Kidney epithelial cell (primary cell): ENCODE data around the gene MGAT2. TPM values are rescaled to one million over a fixed set of nuclear protein-coding genes. Genes with fewer than 3 reads are reported as not detected.

Experiments used
- DNase-seq: peaks from one replicate; pipeline ENCODE4 v3.0.0-alpha.2; 2010; ENCODE audit warnings: low read depth
- H3K27me3 ChIP-seq: 2 replicates; pipeline ENCODE4 v1.6.0; 2011; ENCODE audit warnings: low read length; ENCODE audit not compliant: control insufficient read depth, insufficient read depth
- H3K36me3 ChIP-seq: 2 replicates; pipeline ENCODE4 v1.5.1; 2011; ENCODE audit warnings: low read length; ENCODE audit not compliant: control insufficient read depth, insufficient read depth
- H3K4me3 ChIP-seq: 2 replicates; pipeline ENCODE4 v1.5.1; 2011; ENCODE audit warnings: low read depth, mild to moderate bottlenecking, control low read depth, low read length
- total RNA-seq: library from RNA; depleted of rRNA; stranded (reverse); fragments of >200 nt; gene quantifications from 2 replicates; pipeline ENCODE4 v1.2.3, GENCODE V29; 2015
- TF ChIP-seq, protein P1 (sequence below): IDR thresholded peaks from 2 replicates; pipeline ENCODE4 v1.5.1; 2011; ENCODE audit warnings: mild to moderate bottlenecking, moderate library complexity, low read length, control low read depth, inconsistent platforms; ENCODE audit not compliant: insufficient read depth, poor library complexity, severe bottlenecking

The MGAT2 gene
- total RNA-seq, 1 donor from 2014 or later, result 45.2 TPM

DNA sequence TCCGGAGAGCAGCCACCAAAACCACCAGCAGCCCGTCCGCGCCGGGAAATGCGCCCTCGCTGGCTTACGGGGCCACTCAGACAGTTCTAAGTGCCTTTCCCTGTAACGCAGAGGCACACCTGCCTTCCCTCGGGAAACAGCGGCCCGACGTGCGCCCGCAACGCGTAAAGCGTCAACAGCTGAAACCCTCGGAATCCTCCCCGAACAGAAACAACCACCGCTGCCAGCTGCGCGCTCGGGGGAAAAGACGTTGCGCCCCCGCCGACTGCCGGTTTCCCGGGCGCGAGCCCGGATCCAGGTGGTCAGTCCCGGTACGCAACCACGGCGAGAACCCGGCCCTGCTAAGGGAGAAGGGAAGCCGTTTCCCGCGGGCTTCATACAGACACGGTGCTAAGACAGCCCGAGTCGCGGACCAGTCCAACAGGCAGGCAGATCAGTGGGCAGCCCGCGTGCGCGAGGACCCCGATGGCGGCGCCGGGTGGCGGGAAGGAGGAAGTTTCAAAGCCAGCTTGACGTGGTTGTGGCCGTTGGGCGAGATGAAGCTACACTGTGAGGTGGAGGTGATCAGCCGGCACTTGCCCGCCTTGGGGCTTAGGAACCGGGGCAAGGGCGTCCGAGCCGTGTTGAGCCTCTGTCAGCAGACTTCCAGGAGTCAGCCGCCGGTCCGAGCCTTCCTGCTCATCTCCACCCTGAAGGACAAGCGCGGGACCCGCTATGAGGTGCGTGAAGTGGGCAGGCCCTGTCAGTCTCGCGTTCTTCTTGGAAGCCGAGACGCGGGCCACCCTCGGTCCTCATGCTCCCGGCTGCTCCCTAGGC, 21.9 kb upstream of the MGAT2 start, which contains the start of gene LRR1:
LRR1 (plus strand) TSS at position 456 of the 816 bp plus-strand sequence; CDS start at position 537, 81 bp downstream.
- H3K36me3 ChIP-seq, result no peaks in the 10 kb centered on the region
- peak; percentile 41 for DNase-seq

DNA sequence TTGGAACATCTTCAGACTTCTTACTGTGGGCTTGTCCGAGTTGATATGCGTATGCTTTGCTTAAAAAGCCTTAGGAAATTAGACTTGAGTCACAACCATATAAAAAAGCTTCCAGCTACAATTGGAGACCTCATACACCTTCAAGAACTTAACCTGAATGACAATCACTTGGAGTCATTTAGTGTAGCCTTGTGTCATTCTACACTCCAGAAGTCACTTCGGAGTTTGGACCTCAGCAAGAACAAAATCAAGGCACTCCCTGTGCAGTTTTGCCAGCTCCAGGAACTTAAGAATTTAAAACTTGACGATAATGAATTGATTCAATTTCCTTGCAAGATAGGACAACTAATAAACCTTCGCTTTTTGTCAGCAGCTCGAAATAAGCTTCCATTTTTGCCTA, 13.0 kb upstream of the MGAT2 start:
- no peak for DNase-seq
- TF ChIP-seq, protein P1, sequence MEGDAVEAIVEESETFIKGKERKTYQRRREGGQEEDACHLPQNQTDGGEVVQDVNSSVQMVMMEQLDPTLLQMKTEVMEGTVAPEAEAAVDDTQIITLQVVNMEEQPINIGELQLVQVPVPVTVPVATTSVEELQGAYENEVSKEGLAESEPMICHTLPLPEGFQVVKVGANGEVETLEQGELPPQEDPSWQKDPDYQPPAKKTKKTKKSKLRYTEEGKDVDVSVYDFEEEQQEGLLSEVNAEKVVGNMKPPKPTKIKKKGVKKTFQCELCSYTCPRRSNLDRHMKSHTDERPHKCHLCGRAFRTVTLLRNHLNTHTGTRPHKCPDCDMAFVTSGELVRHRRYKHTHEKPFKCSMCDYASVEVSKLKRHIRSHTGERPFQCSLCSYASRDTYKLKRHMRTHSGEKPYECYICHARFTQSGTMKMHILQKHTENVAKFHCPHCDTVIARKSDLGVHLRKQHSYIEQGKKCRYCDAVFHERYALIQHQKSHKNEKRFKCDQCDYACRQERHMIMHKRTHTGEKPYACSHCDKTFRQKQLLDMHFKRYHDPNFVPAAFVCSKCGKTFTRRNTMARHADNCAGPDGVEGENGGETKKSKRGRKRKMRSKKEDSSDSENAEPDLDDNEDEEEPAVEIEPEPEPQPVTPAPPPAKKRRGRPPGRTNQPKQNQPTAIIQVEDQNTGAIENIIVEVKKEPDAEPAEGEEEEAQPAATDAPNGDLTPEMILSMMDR, result no peak
- Histone ChIP-seq H3K4me3 (no peak overlapping the region), H3K36me3 (no peaks in the 10 kb centered on the region), H3K27me3 (no peaks in the 10 kb centered on the region)

More for the DNA sequence above, 21.9 kb upstream of the MGAT2 start, which contains the start of gene LRR1:
- H3K27me3 ChIP-seq, result no peaks in the 10 kb centered on the region
- TF ChIP-seq, protein P1, result no peak
- H3K4me3 ChIP-seq, result peak within 1 kb of the TSS; percentile 65

DNA sequence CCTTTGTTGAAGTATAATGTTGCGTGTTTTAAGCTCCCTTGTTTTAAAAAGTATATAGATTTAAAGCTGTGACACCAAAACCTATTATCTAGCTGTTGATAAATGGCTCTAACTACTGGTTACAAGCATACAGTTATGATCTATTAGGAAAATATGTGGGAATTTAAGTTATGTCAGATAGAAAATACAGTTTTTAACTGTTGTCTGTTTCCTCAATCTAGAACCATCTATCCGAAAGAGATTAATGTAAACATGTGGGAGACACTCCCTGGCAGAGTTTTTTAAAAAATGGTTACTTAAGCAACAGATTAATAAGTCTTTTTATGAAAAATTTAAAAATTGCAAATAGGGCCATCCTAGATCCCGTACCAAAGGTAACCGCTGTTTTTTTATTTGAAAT, 8.3 kb upstream of the MGAT2 start:
- Histone ChIP-seq H3K27me3 (no peaks in the 10 kb centered on the region), H3K4me3 (no peak overlapping the region), H3K36me3 (no peaks in the 10 kb centered on the region)
- TF ChIP-seq, protein P1, result no peak
- no peak for DNase-seq

DNA sequence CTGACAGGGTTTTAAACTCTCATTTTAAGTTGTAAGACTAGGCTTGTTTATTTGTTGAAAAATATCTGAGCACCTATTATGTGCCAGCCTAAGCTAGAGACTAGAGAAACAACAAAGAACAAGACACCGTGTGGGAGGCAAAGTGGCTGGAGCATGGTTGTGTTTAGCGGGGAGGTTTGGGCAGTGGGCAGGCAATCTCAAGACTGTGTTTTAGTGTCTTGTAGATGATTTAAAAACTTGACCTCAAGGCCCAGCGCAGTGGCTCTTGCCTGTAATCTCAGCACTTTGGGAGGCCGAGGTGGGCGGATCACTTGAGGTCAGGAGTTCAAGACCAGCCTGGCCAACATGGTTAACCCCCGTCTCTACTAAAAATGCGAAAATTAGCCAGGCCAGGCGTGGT, 7.9 kb upstream of the MGAT2 start:
- TF ChIP-seq, protein P1, result no peak
- H3K36me3 ChIP-seq, result no peaks in the 10 kb centered on the region

DNA sequence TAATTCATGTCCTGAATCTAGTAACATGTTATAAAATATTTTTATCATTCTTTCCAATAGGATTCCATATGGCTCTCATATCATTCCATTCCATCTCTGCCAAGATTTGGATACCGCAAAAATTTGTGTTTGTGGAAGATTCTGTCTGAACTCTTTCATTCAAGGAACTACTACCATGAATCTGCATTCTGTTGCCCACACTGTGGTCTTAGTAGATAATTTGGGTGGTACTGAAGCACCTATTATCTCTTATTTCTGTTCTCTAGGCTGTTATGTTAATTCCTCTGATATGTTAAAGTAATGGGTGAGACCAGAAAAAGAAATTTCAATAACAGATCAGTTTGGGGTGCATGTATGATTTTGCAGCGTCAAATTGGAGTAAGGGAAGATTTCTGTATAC, 6.4 kb upstream of the MGAT2 start:
- TF ChIP-seq, protein P1, result no peak
- no peak overlapping the region for H3K4me3 ChIP-seq
- H3K27me3 ChIP-seq, result no peaks in the 10 kb centered on the region
- DNase-seq, result no peak
- no peaks in the 10 kb centered on the region for H3K36me3 ChIP-seq

More for the DNA sequence above, 7.9 kb upstream of the MGAT2 start:
- no peak for DNase-seq
- no peak overlapping the region for H3K4me3 ChIP-seq
- no peaks in the 10 kb centered on the region for H3K27me3 ChIP-seq
